HepG2 (cell line): ENCODE results near the gene AQP5. TPM values are rescaled to one million over a fixed set of nuclear protein-coding genes. Genes with fewer than 3 reads are reported as not detected.

Experiments
- CBFB ChIP-seq: sonication (generic); formaldehyde crosslinking; IDR thresholded peaks from 2 replicates; pipeline ENCODE4 v1.4.0; 2020; ENCODE audit warnings: missing genetic modification reagents
- ERF ChIP-seq: IDR thresholded peaks from 2 replicates; pipeline ENCODE4 v1.6.1; 2018; ENCODE audit warnings: missing biosample characterization, missing genetic modification reagents
- KMT2A ChIP-seq: sonication (generic); formaldehyde crosslinking; IDR thresholded peaks from 2 replicates; pipeline ENCODE4 v1.4.0; 2020; ENCODE audit warnings: missing genetic modification reagents
- NR1H2 ChIP-seq: sonication (generic); formaldehyde crosslinking; IDR thresholded peaks from 2 replicates; pipeline ENCODE4 v1.8.1; 2022; ENCODE audit warnings: low read depth, missing genetic modification reagents, borderline replicate concordance
- RBAK ChIP-seq: sonication (generic); formaldehyde crosslinking; IDR thresholded peaks from 2 replicates; pipeline ENCODE4 v1.5.1; 2020; ENCODE audit warnings: mild to moderate bottlenecking, missing genetic modification reagents
- RCOR2 ChIP-seq: IDR thresholded peaks from 2 replicates; pipeline ENCODE4 v1.6.1; 2016; ENCODE audit warnings: missing biosample characterization, missing genetic modification reagents
- RELA ChIP-seq: sonication (generic); formaldehyde crosslinking; IDR thresholded peaks from 2 replicates; pipeline ENCODE4 v1.4.0; 2020; ENCODE audit warnings: missing genetic modification reagents
- SIN3A ChIP-seq: IDR thresholded peaks from 2 replicates; pipeline ENCODE4 v1.6.1; 2011; ENCODE audit warnings: low read depth, mild to moderate bottlenecking, control low read depth, low read length, borderline replicate concordance
- ZBTB20 ChIP-seq: sonication (generic); formaldehyde crosslinking; IDR thresholded peaks from 2 replicates; pipeline ENCODE4 v1.8.1; 2023; ENCODE audit warnings: missing genetic modification reagents, low read depth, mild to moderate bottlenecking, borderline replicate concordance
- ZNF335 ChIP-seq: sonication (generic); formaldehyde crosslinking; IDR thresholded peaks from 2 replicates; pipeline ENCODE4 v1.4.0; 2020; ENCODE audit warnings: missing genetic modification reagents
- ZNF616 ChIP-seq: sonication (generic); formaldehyde crosslinking; IDR thresholded peaks from 2 replicates; pipeline ENCODE4 v1.5.0; 2020; ENCODE audit warnings: low read depth, mild to moderate bottlenecking, missing genetic modification reagents
- ZNF75D ChIP-seq: sonication (generic); formaldehyde crosslinking; IDR thresholded peaks from 2 replicates; pipeline ENCODE4 v1.8.1; 2023; ENCODE audit warnings: missing genetic modification reagents, mild to moderate bottlenecking, borderline replicate concordance
- ZNF790 ChIP-seq: sonication (generic); formaldehyde crosslinking; IDR thresholded peaks from 2 replicates; pipeline ENCODE4 v1.8.0; 2022; ENCODE audit warnings: missing genetic modification reagents, mild to moderate bottlenecking, borderline replicate concordance
- ZNF883 ChIP-seq: sonication (generic); formaldehyde crosslinking; IDR thresholded peaks from 2 replicates; pipeline ENCODE4 v1.5.1; 2020; ENCODE audit warnings: mild to moderate bottlenecking, missing genetic modification reagents; ENCODE audit errors: not compliant biosample characterization
- polyA plus RNA-seq, 8 experiments: library from polyadenylated mRNA; depleted of rRNA in 3 of 8; stranded (reverse) in 7 of 8; unstranded in 1 of 8; fragments of >200 nt; fragmentation: Illumina TruSeq in 4 of 8; extraction: Trizol in 4 of 8; gene quantifications; 2 replicates each; pipeline versions ENCODE4 v1.2.1 to v1.2.3, GENCODE V29; 2011 to 2016; ENCODE audit warnings: low read depth in 4 of 8, missing spikeins in 1 of 8, mixed read lengths in 1 of 8; ENCODE audit not compliant: insufficient read depth in 1 of 8
- total RNA-seq, 5 experiments: library from RNA; depleted of rRNA; stranded (reverse); fragments of >200 nt; fragmentation: Illumina TruSeq; extraction: Trizol; gene quantifications; 2 replicates each; pipeline ENCODE4 v1.2.3, GENCODE V29; 2016; ENCODE audit warnings: low read depth in 1 of 5
- TF ChIP-seq, protein P1 (sequence below), 2 experiments: fragments of 450-650 bp in 1 of 2; sonication (generic) in 1 of 2; formaldehyde crosslinking in 1 of 2; IDR thresholded peaks; 2 replicates each; pipeline versions ENCODE4 v1.6.1 to v1.8.0; 2016 to 2022; ENCODE audit warnings: antibody characterized with exemption in 1 of 2, mild to moderate bottlenecking in 1 of 2, missing genetic modification reagents in 1 of 2
- TF ChIP-seq, protein P2 (sequence below): sonication (generic); formaldehyde crosslinking; conservative IDR thresholded peaks from 2 replicates; pipeline ENCODE4 v1.4.0; 2020; ENCODE audit warnings: missing genetic modification reagents
- TF ChIP-seq, protein P3 (sequence below): sonication (generic); formaldehyde crosslinking; conservative IDR thresholded peaks from 2 replicates; pipeline ENCODE4 v1.8.0; 2022; ENCODE audit warnings: missing genetic modification reagents

The AQP5 gene
- total and polyA plus RNA-seq, 2 of the 13 experiments (the other 11 are each of a cell fraction or from before 2014, with no cell fraction given), result not detected

DNA sequence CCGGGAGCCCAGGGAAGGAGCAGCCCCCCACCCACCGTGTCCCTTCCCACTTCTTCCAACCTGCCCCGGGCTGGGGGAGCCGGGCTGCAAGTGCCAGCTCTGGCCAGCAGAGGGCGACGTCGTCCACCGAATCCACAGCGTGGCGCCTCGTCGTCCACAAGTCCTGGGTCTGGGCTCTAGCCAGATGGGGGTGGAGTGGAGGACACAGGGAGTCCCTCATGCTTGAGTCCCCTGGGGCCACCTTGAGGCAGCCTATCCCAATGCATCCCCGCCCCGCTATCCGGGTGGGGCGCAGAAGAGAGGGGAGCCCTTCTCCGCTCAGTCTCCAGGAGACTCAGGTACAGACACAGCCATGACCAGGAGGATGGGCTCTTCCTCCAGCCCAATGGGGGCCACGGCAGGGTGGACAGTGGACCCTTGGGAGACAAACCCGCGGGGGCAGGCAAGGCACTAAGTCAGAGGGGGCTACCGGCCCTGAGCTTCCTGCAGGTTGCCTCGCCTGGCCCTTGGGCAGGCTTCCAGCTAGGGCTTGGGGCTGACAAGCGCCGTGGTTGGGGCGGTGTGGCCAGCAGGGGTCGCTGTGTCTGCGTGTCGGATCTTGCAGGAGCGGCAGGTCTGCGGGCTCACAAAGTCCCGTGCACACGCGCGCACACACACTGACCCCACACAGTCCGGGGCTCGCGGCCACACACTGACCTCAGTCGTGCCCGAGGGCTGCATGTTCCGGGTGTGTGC lies 5.5 kb downstream of the AQP5 start (continued):
- TF ChIP-seq, protein P1, sequence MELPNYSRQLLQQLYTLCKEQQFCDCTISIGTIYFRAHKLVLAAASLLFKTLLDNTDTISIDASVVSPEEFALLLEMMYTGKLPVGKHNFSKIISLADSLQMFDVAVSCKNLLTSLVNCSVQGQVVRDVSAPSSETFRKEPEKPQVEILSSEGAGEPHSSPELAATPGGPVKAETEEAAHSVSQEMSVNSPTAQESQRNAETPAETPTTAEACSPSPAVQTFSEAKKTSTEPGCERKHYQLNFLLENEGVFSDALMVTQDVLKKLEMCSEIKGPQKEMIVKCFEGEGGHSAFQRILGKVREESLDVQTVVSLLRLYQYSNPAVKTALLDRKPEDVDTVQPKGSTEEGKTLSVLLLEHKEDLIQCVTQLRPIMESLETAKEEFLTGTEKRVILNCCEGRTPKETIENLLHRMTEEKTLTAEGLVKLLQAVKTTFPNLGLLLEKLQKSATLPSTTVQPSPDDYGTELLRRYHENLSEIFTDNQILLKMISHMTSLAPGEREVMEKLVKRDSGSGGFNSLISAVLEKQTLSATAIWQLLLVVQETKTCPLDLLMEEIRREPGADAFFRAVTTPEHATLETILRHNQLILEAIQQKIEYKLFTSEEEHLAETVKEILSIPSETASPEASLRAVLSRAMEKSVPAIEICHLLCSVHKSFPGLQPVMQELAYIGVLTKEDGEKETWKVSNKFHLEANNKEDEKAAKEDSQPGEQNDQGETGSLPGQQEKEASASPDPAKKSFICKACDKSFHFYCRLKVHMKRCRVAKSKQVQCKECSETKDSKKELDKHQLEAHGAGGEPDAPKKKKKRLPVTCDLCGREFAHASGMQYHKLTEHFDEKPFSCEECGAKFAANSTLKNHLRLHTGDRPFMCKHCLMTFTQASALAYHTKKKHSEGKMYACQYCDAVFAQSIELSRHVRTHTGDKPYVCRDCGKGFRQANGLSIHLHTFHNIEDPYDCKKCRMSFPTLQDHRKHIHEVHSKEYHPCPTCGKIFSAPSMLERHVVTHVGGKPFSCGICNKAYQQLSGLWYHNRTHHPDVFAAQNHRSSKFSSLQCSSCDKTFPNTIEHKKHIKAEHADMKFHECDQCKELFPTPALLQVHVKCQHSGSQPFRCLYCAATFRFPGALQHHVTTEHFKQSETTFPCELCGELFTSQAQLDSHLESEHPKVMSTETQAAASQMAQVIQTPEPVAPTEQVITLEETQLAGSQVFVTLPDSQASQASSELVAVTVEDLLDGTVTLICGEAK (IDR thresholded peaks at IDR 0.05), result no peak
- TF ChIP-seq, protein P1 (CRISPR knock-in tag; IDR thresholded peaks at IDR 0.05), result peak; percentile 31; the same call in 1 of the 2 replicates
- TF ChIP-seq SIN3A, result no peak
- 0 out of 2 replicates have a peak, but pooled peaks have one; percentile 25 for TF ChIP-seq ZNF335 (CRISPR knock-in tag)
- TF ChIP-seq, protein P2, sequence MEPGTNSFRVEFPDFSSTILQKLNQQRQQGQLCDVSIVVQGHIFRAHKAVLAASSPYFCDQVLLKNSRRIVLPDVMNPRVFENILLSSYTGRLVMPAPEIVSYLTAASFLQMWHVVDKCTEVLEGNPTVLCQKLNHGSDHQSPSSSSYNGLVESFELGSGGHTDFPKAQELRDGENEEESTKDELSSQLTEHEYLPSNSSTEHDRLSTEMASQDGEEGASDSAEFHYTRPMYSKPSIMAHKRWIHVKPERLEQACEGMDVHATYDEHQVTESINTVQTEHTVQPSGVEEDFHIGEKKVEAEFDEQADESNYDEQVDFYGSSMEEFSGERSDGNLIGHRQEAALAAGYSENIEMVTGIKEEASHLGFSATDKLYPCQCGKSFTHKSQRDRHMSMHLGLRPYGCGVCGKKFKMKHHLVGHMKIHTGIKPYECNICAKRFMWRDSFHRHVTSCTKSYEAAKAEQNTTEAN (CRISPR knock-in tag), result 0 out of 2 replicates have a peak, but pooled peaks have one; percentile 36
- no peak for TF ChIP-seq ZNF75D
- no peak for TF ChIP-seq ZNF790 (CRISPR knock-in tag)
- no peak for TF ChIP-seq NR1H2 (CRISPR knock-in tag)
- 0 out of 2 replicates have a peak, but pooled peaks have one; percentile 37 for TF ChIP-seq CBFB (CRISPR knock-in tag)
- TF ChIP-seq, protein P3, sequence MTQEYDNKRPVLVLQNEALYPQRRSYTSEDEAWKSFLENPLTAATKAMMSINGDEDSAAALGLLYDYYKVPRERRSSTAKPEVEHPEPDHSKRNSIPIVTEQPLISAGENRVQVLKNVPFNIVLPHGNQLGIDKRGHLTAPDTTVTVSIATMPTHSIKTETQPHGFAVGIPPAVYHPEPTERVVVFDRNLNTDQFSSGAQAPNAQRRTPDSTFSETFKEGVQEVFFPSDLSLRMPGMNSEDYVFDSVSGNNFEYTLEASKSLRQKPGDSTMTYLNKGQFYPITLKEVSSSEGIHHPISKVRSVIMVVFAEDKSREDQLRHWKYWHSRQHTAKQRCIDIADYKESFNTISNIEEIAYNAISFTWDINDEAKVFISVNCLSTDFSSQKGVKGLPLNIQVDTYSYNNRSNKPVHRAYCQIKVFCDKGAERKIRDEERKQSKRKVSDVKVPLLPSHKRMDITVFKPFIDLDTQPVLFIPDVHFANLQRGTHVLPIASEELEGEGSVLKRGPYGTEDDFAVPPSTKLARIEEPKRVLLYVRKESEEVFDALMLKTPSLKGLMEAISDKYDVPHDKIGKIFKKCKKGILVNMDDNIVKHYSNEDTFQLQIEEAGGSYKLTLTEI (CRISPR knock-in tag), result no peak
- peak; percentile 72 for TF ChIP-seq ERF (CRISPR knock-in tag)
- no peak for TF ChIP-seq ZNF883 (CRISPR knock-in tag)
- TF ChIP-seq RCOR2 (CRISPR knock-in tag), result no peak
- no peak for TF ChIP-seq ZBTB20 (CRISPR knock-in tag)
- TF ChIP-seq RBAK (CRISPR knock-in tag), result no peak
- no peak for TF ChIP-seq KMT2A (CRISPR knock-in tag)
- no peak for TF ChIP-seq RELA (CRISPR knock-in tag)
- no peak for TF ChIP-seq ZNF616
